GM18526 (cell line): Measurements from ENCODE around the gene DCTN4.

ENCODE experiments used
- POLR2A ChIP-seq: IDR thresholded peaks from 3 replicates; pipeline ENCODE4 v1.6.1; 2011; ENCODE audit not compliant: insufficient read length; ENCODE audit errors: extremely low read depth

Gene DCTN4

GRCh38 chr5:150670948-150671310, 87.9 kb downstream of the DCTN4 start:
- TF ChIP-seq POLR2A, result no peak

- no peak for TF ChIP-seq POLR2A
Measured at GRCh38 chr5:150670275-150670947, 88.4 kb downstream of the DCTN4 start.

GRCh38 chr5:150665044-150665443, 93.8 kb downstream of the DCTN4 start:
- TF ChIP-seq POLR2A, result no peak

- no peak for TF ChIP-seq POLR2A
Measured at GRCh38 chr5:150663936-150664335, 94.9 kb downstream of the DCTN4 start.

- no peak for TF ChIP-seq POLR2A
Measured at GRCh38 chr5:150662731-150663516, 95.9 kb downstream of the DCTN4 start.

- no peak for TF ChIP-seq POLR2A
Measured at GRCh38 chr5:150661821-150662596, 96.8 kb downstream of the DCTN4 start.

GRCh38 chr5:150661086-150661485, 97.7 kb downstream of the DCTN4 start, which contains the start of gene MYOZ3:
TSS of gene MYOZ3 (plus strand) at chr5:150661251. CDS start at chr5:150662942, 1,691 bp downstream.
- TF ChIP-seq POLR2A, result no peak

GRCh38 chr5:150660108-150660831, 98.5 kb downstream of the DCTN4 start:
- no peak for TF ChIP-seq POLR2A

GRCh38 chr5:150659360-150660107, 99.3 kb downstream of the DCTN4 start:
- no peak for TF ChIP-seq POLR2A

GRCh38 chr5:150658699-150659265, 100.0 kb downstream of the DCTN4 start:
- no peak for TF ChIP-seq POLR2A
